ENCODE data around the gene FRMPD2. TPM values are rescaled to one million over a fixed set of nuclear protein-coding genes. Genes with fewer than 3 reads are reported as not detected.
"Not testable (repeated sequence)": the region's sequence is repeated elsewhere in the genome, so short reads cannot be mapped to it uniquely, and the experiment has no call there.

The FRMPD2 gene
- total and polyA plus RNA-seq, 7 donors: 0.04 TPM; not detected in 6

DNA sequence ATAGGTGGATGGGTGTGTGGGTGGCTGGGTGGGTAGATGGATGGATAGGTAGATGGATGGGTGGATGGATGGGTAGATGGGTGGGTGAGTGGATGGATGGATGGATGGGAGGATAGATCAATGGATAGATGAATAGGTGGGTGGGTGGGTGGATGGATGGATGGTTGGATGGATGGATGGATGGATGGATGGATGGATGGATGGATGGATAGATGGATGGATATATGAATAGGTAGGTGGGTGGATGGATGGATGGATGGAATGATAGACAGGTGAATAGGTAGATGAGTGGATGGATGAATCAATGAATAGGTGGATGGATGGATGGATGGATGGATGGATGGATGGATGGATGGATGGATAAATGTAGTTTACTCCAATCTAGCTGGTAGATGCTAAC lies 52.7 kb downstream of the FRMPD2 start:
- H3K4me3 ChIP-seq: no peak overlapping the region
- intact Hi-C loops (cut with DNase I): no loop called here
- ATAC-seq (no peak), DNase-seq (no peak)
- H3K36me3 ChIP-seq (ENCODE audit: insufficient read depth in 1 of 2, low read depth in 1 of 2): no peaks in the 10 kb centered on the region
- H3K4me1 ChIP-seq: no peaks in the 10 kb centered on the region
- peaks cover 0 to 3% (median 0%) of the 10 kb centered on the region in 3 donors for H3K27me3 ChIP-seq (ENCODE audit: insufficient read depth in 3 of 3, low read length in 2 of 3)
- H3K27ac ChIP-seq: no peak overlapping the region
- TF ChIP-seq, protein P1, sequence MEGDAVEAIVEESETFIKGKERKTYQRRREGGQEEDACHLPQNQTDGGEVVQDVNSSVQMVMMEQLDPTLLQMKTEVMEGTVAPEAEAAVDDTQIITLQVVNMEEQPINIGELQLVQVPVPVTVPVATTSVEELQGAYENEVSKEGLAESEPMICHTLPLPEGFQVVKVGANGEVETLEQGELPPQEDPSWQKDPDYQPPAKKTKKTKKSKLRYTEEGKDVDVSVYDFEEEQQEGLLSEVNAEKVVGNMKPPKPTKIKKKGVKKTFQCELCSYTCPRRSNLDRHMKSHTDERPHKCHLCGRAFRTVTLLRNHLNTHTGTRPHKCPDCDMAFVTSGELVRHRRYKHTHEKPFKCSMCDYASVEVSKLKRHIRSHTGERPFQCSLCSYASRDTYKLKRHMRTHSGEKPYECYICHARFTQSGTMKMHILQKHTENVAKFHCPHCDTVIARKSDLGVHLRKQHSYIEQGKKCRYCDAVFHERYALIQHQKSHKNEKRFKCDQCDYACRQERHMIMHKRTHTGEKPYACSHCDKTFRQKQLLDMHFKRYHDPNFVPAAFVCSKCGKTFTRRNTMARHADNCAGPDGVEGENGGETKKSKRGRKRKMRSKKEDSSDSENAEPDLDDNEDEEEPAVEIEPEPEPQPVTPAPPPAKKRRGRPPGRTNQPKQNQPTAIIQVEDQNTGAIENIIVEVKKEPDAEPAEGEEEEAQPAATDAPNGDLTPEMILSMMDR (IDR thresholded peaks at IDR 0.05): no peak
- no peaks in the 10 kb centered on the region for H3K9me3 ChIP-seq

DNA sequence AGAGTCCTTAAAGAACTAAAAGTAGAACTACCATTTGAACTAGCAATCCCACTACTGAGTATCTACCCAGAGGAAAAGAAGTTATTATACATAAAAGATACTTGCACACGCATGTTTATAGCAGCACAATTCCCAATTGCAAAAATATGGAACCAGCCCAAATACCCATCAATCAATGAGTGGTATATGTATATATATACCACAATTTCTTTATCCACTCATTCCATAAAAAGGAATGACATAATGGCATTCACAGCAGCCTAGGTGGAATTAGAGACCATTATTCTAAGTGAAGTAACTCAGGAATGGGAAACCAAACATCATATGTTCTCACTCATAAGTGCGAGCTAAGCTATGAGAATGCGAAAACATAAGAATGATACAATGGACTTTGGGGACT lies 53.5 kb downstream of the FRMPD2 start:
- intact Hi-C loops (cut with DNase I); H3K9me3 ChIP-seq; DNase-seq; H3K4me3 ChIP-seq; H3K4me1 ChIP-seq; H3K36me3 ChIP-seq (ENCODE audit: insufficient read depth in 1 of 2, low read depth in 1 of 2); H3K27ac ChIP-seq; ATAC-seq; H3K27me3 ChIP-seq (ENCODE audit: insufficient read depth in 3 of 3, low read length in 2 of 3): not testable (repeated sequence)
- 83 to 89% (median 87%) methylated on average over 3 of the region's 3 CpGs for WGBS, 3 donors

DNA sequence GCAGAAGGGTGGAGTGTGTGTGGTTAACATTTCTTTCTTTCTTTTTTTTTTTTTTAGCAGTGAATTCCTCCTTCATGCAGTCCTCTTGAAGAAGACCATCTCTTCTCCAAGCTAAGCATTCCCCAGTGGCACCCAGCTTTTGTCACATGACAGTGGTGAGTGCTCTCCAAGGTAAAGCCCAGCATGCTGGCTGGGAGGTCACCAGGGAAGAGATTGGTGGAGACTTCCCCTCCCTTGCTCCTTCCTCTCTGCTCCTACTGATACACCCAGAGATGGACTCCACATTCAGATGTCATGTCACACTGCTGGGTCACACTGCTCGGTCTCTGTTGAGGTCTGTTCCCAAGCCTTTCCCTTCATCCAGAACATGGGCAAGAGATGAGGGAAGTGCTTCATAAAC lies 55.3 kb downstream of the FRMPD2 start:
- intact Hi-C loops (cut with DNase I): loop anchor here in 1 of 2 donors (10.0 kb wide), 1 partner anchor 296 kb away; no protein-coding TSS in a partner anchor
- Histone ChIP-seq H3K36me3 (ENCODE audit: insufficient read depth in 1 of 2, low read depth in 1 of 2) (no peaks in the 10 kb centered on the region), H3K4me3 (no peak overlapping the region), H3K27me3 (ENCODE audit: insufficient read depth in 3 of 3, low read length in 2 of 3) (peaks cover 0 to 3% (median 0%) of the 10 kb centered on the region in 3 donors), H3K4me1 (no peaks in the 10 kb centered on the region), H3K9me3 (no peaks in the 10 kb centered on the region), H3K27ac (no peak overlapping the region)
- DNase-seq (no peak), ATAC-seq (no peak)
- TF ChIP-seq, protein P1 (IDR thresholded peaks at IDR 0.05): no peak
- 78 to 100% (median 87%) methylated on average over 1 of the region's 1 CpG for WGBS, 3 donors

DNA sequence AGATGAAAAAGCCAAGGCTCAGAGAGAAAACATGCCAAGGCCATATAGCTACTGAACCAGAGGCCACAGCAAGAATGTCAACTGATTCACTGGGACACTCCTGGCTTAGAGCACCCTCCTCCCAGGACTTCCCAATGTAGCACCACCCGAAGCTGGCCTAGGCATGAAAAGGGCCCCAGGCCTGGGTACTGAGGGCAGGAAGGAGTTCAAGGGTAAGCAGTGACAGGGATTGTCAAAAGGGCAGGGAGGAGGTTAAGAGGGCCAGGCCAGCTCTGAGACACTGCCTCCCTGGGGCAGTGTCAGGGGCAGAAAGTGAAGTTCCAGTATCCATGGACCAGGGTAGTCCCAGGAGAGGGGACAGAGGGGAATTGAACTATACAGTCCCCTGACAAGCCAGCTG lies 57.8 kb downstream of the FRMPD2 start:
- DNase-seq (no peak), ATAC-seq (no peak)
- TF ChIP-seq, protein P1 (IDR thresholded peaks at IDR 0.05): no peak
- 83 to 93% (median 84%) methylated on average over 1 of the region's 1 CpG for WGBS, 3 donors
- peaks cover 0 to 3% (median 0%) of the 10 kb centered on the region in 3 donors for H3K27me3 ChIP-seq (ENCODE audit: insufficient read depth in 3 of 3, low read length in 2 of 3)
- no peak overlapping the region for H3K27ac ChIP-seq
- intact Hi-C loops (cut with DNase I): loop anchor here in 1 of 2 donors (10.0 kb wide), 1 partner anchor 298 kb away; no protein-coding TSS in a partner anchor
- no peaks in the 10 kb centered on the region for H3K36me3 ChIP-seq (ENCODE audit: insufficient read depth in 1 of 2, low read depth in 1 of 2)
- H3K4me3 ChIP-seq: no peak overlapping the region
- no peaks in the 10 kb centered on the region for H3K4me1 ChIP-seq
- H3K9me3 ChIP-seq: no peaks in the 10 kb centered on the region

DNA sequence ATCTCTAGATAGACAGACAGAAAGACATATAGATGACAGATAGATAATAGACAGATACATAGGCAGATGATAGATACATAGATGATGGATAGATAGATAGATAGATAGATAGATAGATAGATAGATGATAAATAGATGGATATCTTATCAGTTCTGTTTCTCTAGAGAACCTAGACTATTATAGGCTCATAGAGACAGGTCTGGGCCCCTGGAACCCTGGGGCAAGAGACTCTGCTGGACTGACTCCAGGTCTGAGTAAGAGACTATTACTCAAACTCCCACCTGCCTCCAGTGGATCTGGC lies 58.3 kb downstream of the FRMPD2 start:
- Histone ChIP-seq H3K27me3 (ENCODE audit: insufficient read depth in 3 of 3, low read length in 2 of 3) (peaks cover 0 to 3% (median 0%) of the 10 kb centered on the region in 3 donors), H3K4me3 (no peak overlapping the region), H3K36me3 (ENCODE audit: insufficient read depth in 1 of 2, low read depth in 1 of 2) (no peaks in the 10 kb centered on the region), H3K9me3 (no peaks in the 10 kb centered on the region), H3K27ac (no peak overlapping the region), H3K4me1 (no peaks in the 10 kb centered on the region)
- intact Hi-C loops (cut with DNase I): loop anchor here in 1 of 2 donors (10.0 kb wide), 1 partner anchor 299 kb away; no protein-coding TSS in a partner anchor
- DNase-seq (no peak), ATAC-seq (no peak)
- TF ChIP-seq, protein P1 (IDR thresholded peaks at IDR 0.05): no peak
